OCI-LY7 (cell line): ENCODE measurements around the gene CARHSP1. TPM values are rescaled to one million over a fixed set of nuclear protein-coding genes. Genes with fewer than 3 reads are reported as not detected.

Source experiments
- BruUV-seq: library from RNA; stranded (reverse); fragments of 400-500 nt; replicated peaks from 2 replicates; lab custom pipeline; 2021; lab: Mats Ljungman, UMichigan
- CTCF ChIA-PET: fragments of 300-600 bp; sonication (Branson Sonifier 250); formaldehyde crosslinking; loops from one replicate; lab custom pipeline; 2022; ENCODE audit warnings: antibody characterized with exemption; ENCODE audit not compliant: unreplicated experiment; lab: Charles Lee
- POLR2A ChIA-PET: fragments of 300-600 bp; sonication (Branson Sonifier 250); formaldehyde crosslinking; loops from one replicate; lab custom pipeline; 2022; ENCODE audit warnings: antibody characterized with exemption; lab: Charles Lee
- DNase-seq: peaks from one replicate; pipeline ENCODE4 v3.0.0-alpha.2; 2015; ENCODE audit warnings: low spot score
- H2AFZ ChIP-seq: fragments of 200-600 bp; sonication (generic), shearing (Covaris generic); 2 replicates; pipeline ENCODE4 v1.6.1; 2014; ENCODE audit warnings: mild to moderate bottlenecking, antibody characterized with exemption, low read length, moderate library complexity
- H3K27ac ChIP-seq: fragments of 200-600 bp; sonication (generic); 2 replicates; pipeline ENCODE4 v1.5.1; 2014; ENCODE audit warnings: mixed run types, low read depth, mild to moderate bottlenecking, moderate library complexity, low read length, inconsistent platforms; ENCODE audit not compliant: poor library complexity, severe bottlenecking
- H3K36me3 ChIP-seq: fragments of 200-600 bp; sonication (generic); 2 replicates; pipeline ENCODE4 v1.6.1; 2014; ENCODE audit warnings: mild to moderate bottlenecking, antibody characterized with exemption, low read length, moderate library complexity, mixed read lengths; ENCODE audit not compliant: insufficient read depth
- H3K4me1 ChIP-seq: fragments of 200-600 bp; sonication (generic); 2 replicates; pipeline ENCODE4 v1.5.1; 2014; ENCODE audit warnings: mild to moderate bottlenecking, low read length; ENCODE audit not compliant: insufficient read depth, poor library complexity, severe bottlenecking
- H3K4me2 ChIP-seq: fragments of 200-600 bp; sonication (generic); 2 replicates; pipeline ENCODE4 v1.6.1; 2014; ENCODE audit warnings: mild to moderate bottlenecking, low read length
- H3K4me3 ChIP-seq: fragments of 200-600 bp; sonication (generic); 2 replicates; pipeline ENCODE4 v1.5.1; 2014; ENCODE audit warnings: mild to moderate bottlenecking, low read depth, low read length; ENCODE audit not compliant: poor library complexity, severe bottlenecking
- H3K79me2 ChIP-seq: fragments of 200-600 bp; sonication (generic); 2 replicates; pipeline ENCODE4 v1.6.1; 2016; ENCODE audit warnings: low read depth, mild to moderate bottlenecking, low read length, moderate library complexity, mixed read lengths; ENCODE audit not compliant: insufficient read depth
- H3K9me2 ChIP-seq: fragments of 200-600 bp; sonication (generic); 2 replicates; pipeline ENCODE4 v1.6.1; 2016; ENCODE audit warnings: mild to moderate bottlenecking, low read length, mixed read lengths; ENCODE audit not compliant: insufficient read depth
- H3K9me3 ChIP-seq: fragments of 200-600 bp; sonication (generic); 2 replicates; pipeline ENCODE4 v1.6.1; 2014; ENCODE audit warnings: mild to moderate bottlenecking, mixed run types, low read length, mixed read lengths
- H4K20me1 ChIP-seq: fragments of 200-600 bp; sonication (generic); 2 replicates; pipeline ENCODE4 v1.6.1; 2014; ENCODE audit warnings: mild to moderate bottlenecking, antibody characterized with exemption, low read length, moderate library complexity, mixed read lengths; ENCODE audit not compliant: insufficient read depth
- CTCF ChIP-seq: fragments of 200-600 bp; sonication (generic); conservative IDR thresholded peaks from 2 replicates; pipeline ENCODE4 v1.5.1; 2014; ENCODE audit warnings: mild to moderate bottlenecking, antibody characterized with exemption, low read length, moderate library complexity, mixed read lengths
- EZH2phosphoT487 ChIP-seq: fragments of 200-600 bp; sonication (generic); IDR thresholded peaks from 2 replicates; pipeline ENCODE4 v1.6.1; 2018; ENCODE audit warnings: low read depth, borderline replicate concordance, mild to moderate bottlenecking, mixed run types, antibody characterized with exemption, low read length, moderate library complexity, mixed read lengths
- intact Hi-C: fragments of 100-400 bp; cut with micrococcal nuclease; formaldehyde crosslinking; loops from one replicate; pipeline ENCODE4 v1.10.0; 2022; ENCODE audit not compliant: unreplicated experiment
- total RNA-seq, 2 experiments: library from RNA; depleted of rRNA in 1 of 2; stranded (reverse); fragments of >200 nt in 1 of 2; shearing (Covaris generic) in 1 of 2; gene quantifications; 2 replicates each; pipeline ENCODE4 v1.2.3, GENCODE V29; 2014 to 2022

The CARHSP1 gene
- total RNA-seq, 2 experiments from 2014 or later, result 156 to 241 TPM

DNA sequence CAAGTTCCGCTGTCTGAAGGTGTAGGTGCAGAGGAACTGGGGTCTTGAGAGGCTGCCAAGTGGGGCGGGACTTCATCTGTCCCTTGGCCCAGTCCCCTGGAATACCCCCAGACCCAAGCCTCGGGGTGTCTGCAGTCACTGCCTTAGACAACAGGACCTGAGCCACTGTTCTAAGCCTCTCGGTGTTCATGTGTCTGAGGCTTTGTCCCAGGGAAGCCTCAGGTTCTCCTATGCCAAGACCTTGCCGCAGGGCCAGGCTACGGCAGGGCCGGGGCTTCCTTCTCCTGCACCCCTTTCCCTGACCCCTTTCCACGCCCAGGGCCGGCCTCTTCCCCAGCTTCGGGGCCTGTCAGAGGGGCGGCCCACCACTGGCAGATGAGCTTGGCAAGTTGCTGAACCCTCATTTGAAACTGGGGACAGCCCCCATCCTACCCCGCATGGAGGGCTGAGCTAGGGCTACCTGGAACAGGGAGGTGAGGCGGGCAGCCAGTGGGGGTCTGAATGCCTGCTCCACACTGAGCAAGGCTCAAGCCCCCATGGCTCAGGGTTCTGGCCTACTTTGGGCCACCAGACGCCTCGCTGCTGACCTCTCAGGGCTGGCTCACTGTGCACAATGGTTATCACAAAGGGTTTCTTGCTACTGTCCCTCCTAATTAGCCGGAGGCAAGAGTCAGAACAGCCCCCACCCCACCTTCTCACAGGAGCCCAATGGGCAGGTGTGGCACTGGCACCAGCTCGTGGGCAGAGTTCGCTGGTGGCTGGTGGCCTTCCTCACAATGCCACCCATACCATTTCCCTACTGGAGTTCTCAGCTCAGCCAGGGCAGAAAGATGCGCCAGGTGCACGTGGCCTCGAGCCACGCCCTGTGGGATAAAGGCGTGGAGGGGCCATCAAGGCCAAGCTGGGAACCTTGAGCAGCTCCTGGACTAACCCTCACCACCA lies 20.4 kb upstream of the CARHSP1 start:
- ChIA-PET POLR2A (no interaction called here), CTCF (no interaction called here)
- Histone ChIP-seq H3K4me1 (peaks cover 10% of the 10 kb centered on the region), H4K20me1 (no peaks in the 10 kb centered on the region), H3K4me2 (no peak overlapping the region), H3K9me3 (no peaks in the 10 kb centered on the region), H3K9me2 (no peaks in the 10 kb centered on the region), H3K79me2 (no peaks in the 10 kb centered on the region), H2AFZ (no peak overlapping the region), H3K36me3 (peaks cover 36% of the 10 kb centered on the region), H3K27ac (no peak overlapping the region), H3K4me3 (no peak overlapping the region)
- DNase-seq, result no peak
- no TSS peak for BruUV-seq
- TF ChIP-seq CTCF (no peak), EZH2phosphoT487 (no peak)
- intact Hi-C loops, result no loop called here

DNA sequence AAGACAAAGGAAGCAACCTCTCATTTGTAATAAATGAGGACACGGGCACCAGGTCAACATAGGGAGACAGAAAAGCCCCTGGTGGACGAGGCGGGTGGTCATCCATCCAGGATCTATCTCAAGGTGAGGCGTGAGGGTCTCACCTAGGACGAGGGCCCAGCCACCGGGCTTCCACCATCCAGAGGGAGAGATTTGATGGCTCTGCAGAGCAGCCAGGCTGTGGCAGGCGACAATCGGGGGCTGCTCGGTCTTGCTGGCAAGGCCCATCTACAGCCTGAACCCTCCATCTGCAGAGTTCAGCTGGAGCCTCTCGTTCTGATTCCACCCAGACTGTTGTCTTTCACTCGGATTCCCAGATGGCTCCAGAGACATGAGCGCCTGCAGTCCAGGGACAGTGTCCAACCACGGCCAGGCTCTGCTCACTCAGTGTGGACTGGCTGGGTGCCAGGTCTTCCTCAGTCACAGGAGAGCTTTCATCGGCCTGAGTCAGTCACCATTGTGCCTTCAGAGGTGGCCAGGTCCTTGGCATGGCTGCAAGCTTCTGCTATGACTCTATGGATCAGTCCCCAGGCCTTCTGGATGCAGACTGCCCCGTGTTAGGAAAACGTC lies 19.2 kb upstream of the CARHSP1 start:
- H3K36me3 ChIP-seq, result peaks cover 24% of the 10 kb centered on the region
- H3K4me1 ChIP-seq, result peaks cover 5% of the 10 kb centered on the region
- BruUV-seq, result no TSS peak
- no peaks in the 10 kb centered on the region for H4K20me1 ChIP-seq
- intact Hi-C loops, result no loop called here
- H3K27ac ChIP-seq, result no peak overlapping the region
- H3K4me3 ChIP-seq, result no peak overlapping the region
- H3K9me3 ChIP-seq, result no peaks in the 10 kb centered on the region
- DNase-seq, result no peak
- POLR2A ChIA-PET, result interaction anchor here (0.6 kb wide), 1 partner anchor 17 kb away, joined by 5 read pairs; no protein-coding TSS in a partner anchor
- H2AFZ ChIP-seq, result no peak overlapping the region
- CTCF ChIA-PET, result no interaction called here
- TF ChIP-seq EZH2phosphoT487 (no peak), CTCF (no peak)
- no peaks in the 10 kb centered on the region for H3K9me2 ChIP-seq
- H3K4me2 ChIP-seq, result no peak overlapping the region
- no peaks in the 10 kb centered on the region for H3K79me2 ChIP-seq

DNA sequence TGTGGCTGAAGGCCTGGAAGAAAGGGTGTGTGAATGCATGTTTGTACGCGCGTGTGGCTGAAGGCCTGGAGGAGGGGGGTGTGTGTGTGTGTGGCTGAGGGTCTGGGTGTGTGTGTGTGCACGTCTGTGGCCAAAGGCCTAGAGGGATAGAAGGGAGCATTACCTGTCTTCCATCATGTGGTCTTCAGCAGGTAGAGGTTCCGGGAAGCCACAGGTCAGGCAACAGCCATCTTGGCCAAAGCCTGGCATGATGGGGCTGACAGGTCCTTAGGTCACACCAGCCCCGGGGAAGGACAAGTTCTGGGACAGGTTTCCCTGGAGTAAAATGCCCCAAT lies 18.6 kb upstream of the CARHSP1 start:
- no peaks in the 10 kb centered on the region for H4K20me1 ChIP-seq

More for the DNA sequence above, 18.6 kb upstream of the CARHSP1 start:
- CTCF ChIA-PET, result no interaction called here
- Histone ChIP-seq H3K9me2 (no peaks in the 10 kb centered on the region), H2AFZ (no peak overlapping the region), H3K4me1 (no peaks in the 10 kb centered on the region), H3K79me2 (no peaks in the 10 kb centered on the region), H3K9me3 (no peaks in the 10 kb centered on the region), H3K4me3 (no peak overlapping the region), H3K27ac (no peak overlapping the region), H3K4me2 (no peak overlapping the region), H3K36me3 (peaks cover 19% of the 10 kb centered on the region)
- POLR2A ChIA-PET, result interaction anchor here (0.6 kb wide), 1 partner anchor 16 kb away, joined by 5 read pairs; no protein-coding TSS in a partner anchor
- no peak for DNase-seq
- no TSS peak for BruUV-seq
- intact Hi-C loops, result no loop called here
- TF ChIP-seq CTCF (no peak), EZH2phosphoT487 (no peak)
